GM10266 (cell line): ENCODE measurements around the gene CTIF.

Source experiments
- DNase-seq: peaks from one replicate; pipeline ENCODE4 v3.0.0; 2012; ENCODE audit errors: extremely low spot score
- CTCF ChIP-seq: IDR thresholded peaks from 2 replicates; pipeline ENCODE4 v1.5.1; 2012; ENCODE audit warnings: mild to moderate bottlenecking, low read depth; ENCODE audit not compliant: control insufficient read depth, insufficient read depth; ENCODE audit errors: missing control alignments

Gene CTIF

GRCh38 chr18:48694295-48694694 lies 155.5 kb downstream of the CTIF start:
- TF ChIP-seq CTCF: no peak
- DNase-seq: no peak

- no peak for TF ChIP-seq CTCF
- DNase-seq: no peak
Measured at GRCh38 chr18:48695671-48696070, 156.8 kb downstream of the CTIF start.

- no peak for DNase-seq
- TF ChIP-seq CTCF: no peak
Measured at GRCh38 chr18:48696218-48696617, 157.4 kb downstream of the CTIF start.

GRCh38 chr18:48697441-48697840 lies 158.6 kb downstream of the CTIF start:
- DNase-seq: no peak
- TF ChIP-seq CTCF: no peak

- peak; percentile 35 for DNase-seq
Measured at GRCh38 chr18:48698707-48699106, 159.9 kb downstream of the CTIF start.

GRCh38 chr18:48699761-48700160 lies 160.9 kb downstream of the CTIF start:
- no peak for DNase-seq
- no peak for TF ChIP-seq CTCF

More at GRCh38 chr18:48698707-48699106, 159.9 kb downstream of the CTIF start:
- TF ChIP-seq CTCF: no peak

- TF ChIP-seq CTCF: no peak
- no peak for DNase-seq
Measured at GRCh38 chr18:48700446-48700845, 161.6 kb downstream of the CTIF start.
